T1000 (cell line): ENCODE measurements around the gene RPRD2.

Experiments
- DNase-seq: peaks from one replicate; lab custom pipeline; 2025; ENCODE audit warnings: mixed read lengths; lab: John Stamatoyannopoulos, UW

RPRD2 gene

DNA sequence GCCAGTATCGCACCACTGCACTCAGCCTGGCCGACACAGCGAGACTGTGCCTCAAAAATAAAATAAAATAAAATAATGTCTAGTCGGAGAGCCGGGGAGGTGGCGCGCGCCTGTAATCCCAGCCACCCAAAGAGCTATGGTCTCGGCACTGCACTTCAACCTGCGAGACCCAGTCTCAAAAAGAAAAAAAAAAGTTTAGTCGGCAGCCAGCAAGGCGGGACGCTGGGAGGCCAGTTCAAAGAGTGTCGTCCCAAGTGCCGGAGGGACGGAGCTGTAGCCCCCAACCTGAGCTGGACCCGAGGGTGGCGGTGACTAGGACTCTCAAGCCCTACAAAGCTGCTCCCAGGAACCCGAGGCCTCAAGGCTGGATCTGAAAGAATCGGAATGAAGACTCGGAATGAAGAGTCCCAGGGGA lies 151.0 kb downstream of the RPRD2 start:
- no peak for DNase-seq

DNA sequence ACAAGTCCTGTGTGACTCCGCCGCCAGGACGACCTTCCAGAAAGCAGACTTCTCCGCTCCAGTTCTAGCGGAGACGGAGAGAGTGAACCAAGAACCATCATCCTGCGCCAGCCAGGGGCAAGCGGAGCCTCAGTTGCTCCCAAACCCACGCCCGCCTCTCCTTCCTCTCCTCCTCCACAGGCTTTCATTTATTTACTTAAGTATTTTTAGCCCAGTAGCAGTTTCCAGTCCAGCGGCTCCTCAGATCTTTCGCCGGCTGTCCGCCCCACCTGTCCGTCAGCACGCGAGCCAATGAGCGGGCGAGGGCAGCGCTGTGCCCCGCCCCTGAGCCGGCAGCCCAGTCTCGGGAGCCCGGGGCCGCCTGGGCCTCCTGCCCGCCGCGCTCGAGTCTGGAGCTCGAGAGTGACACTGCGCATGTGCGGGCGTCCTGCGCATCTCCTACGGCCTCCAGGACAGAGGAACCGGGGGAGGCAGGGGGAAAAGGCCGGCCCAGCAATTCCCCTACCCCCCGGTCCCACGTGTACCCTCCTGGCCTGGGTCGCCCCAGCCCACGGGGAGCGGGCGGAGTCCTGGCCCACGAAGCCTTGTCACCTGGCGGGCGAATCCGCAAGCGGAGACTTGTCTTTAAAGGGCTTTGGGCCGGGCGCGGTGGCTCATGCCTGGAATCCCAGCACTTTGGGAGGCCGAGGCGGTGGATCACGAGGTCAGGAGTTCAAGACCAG lies 151.5 kb downstream of the RPRD2 start, which contains the start of gene FALEC:
TSS of gene FALEC (plus strand) at position 425 of the 722 bp plus-strand sequence.
- peak; percentile 97 for DNase-seq

DNA sequence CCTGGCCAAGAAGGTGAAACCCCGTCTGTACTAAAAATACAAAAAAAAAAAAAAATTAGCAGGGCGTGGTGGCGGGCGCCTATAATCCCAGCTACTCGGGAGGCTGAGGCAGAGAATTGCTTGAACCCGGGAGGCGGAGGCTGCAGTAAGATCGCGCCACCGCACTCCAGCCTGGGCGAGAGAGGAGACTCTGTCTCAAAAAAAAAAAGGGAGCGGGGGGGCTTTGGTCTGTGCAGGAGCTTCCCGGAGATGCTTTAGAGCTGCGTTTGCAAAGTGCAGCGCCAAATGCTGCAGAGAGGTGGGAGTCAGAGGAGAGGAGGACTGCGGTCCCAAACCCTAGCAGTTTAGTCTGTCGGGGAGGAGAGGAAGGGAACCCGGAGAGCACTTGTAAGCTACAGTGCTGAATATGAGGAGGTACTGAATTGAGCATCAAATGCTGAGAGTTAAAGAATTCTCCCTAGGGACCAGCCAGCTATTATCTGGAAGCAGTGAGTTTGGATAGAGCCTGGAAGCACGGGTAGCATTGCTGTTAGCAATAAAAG lies 152.2 kb downstream of the RPRD2 start:
- no peak for DNase-seq

GRCh38 chr1:150516616-150517015 lies 152.7 kb downstream of the RPRD2 start:
- DNase-seq, result no peak

- DNase-seq, result no peak
Observed at GRCh38 chr1:150521196-150521968, 157.4 kb downstream of the RPRD2 start.

GRCh38 chr1:150525348-150525747 lies 161.4 kb downstream of the RPRD2 start:
- no peak for DNase-seq
